IPS DF 19.7 (cell line): ENCODE measurements around the gene CDH22.

Experiments used
- DNase-seq: peaks from one replicate; pipeline ENCODE4 v3.0.0-alpha.2; 2013; ENCODE audit warnings: low read depth, low spot score

The CDH22 gene

GRCh38 chr20:46323557-46323956 is 15.3 kb upstream of the CDH22 start:
- no peak for DNase-seq

GRCh38 chr20:46322641-46323040 is 14.3 kb upstream of the CDH22 start:
- no peak for DNase-seq

- no peak for DNase-seq
These were observed 9.4 kb upstream of the CDH22 start for GRCh38 chr20:46317685-46318177.

GRCh38 chr20:46316984-46317684 is 8.8 kb upstream of the CDH22 start:
- no peak for DNase-seq

GRCh38 chr20:46315311-46315710 is 7.0 kb upstream of the CDH22 start:
- DNase-seq: no peak

- no peak for DNase-seq
These were observed 4.9 kb upstream of the CDH22 start for GRCh38 chr20:46312945-46313861.

GRCh38 chr20:46312075-46312944 is 4.0 kb upstream of the CDH22 start:
- peak; percentile 73 for DNase-seq

- DNase-seq: no peak
These were observed 3.4 kb upstream of the CDH22 start for GRCh38 chr20:46311719-46312074.

GRCh38 chr20:46311039-46311650 is 2.8 kb upstream of the CDH22 start:
- no peak for DNase-seq

- no peak for DNase-seq
These were observed 1.6 kb upstream of the CDH22 start for GRCh38 chr20:46309945-46310344.

- DNase-seq: no peak
These were observed 370 bp downstream of the CDH22 start for GRCh38 chr20:46307999-46308257.

GRCh38 chr20:46307139-46307998 is 929 bp downstream of the CDH22 start:
- DNase-seq: no peak

GRCh38 chr20:46306743-46307138 is 1.6 kb downstream of the CDH22 start:
- no peak for DNase-seq

- no peak for DNase-seq
These were observed 2.3 kb downstream of the CDH22 start for GRCh38 chr20:46305973-46306360.

GRCh38 chr20:46305331-46305972 is 2.8 kb downstream of the CDH22 start:
- DNase-seq: no peak

GRCh38 chr20:46304852-46305251 is 3.4 kb downstream of the CDH22 start:
- DNase-seq: no peak

GRCh38 chr20:46304361-46304760 is 3.9 kb downstream of the CDH22 start:
- no peak for DNase-seq

- DNase-seq: no peak
These were observed 4.9 kb downstream of the CDH22 start for GRCh38 chr20:46303176-46303956.

GRCh38 chr20:46302106-46302505 is 6.2 kb downstream of the CDH22 start:
- no peak for DNase-seq
